Ramos (cell line): Measurements from ENCODE around the gene NPAS4.
"Not testable (repeated sequence)": the region's sequence is repeated elsewhere in the genome, so short reads cannot be mapped to it uniquely, and the experiment has no call there.

ENCODE experiments used
- in situ Hi-C: fragments of 300-500 bp; cut with MboI; formaldehyde crosslinking; loops from one replicate; pipeline ENCODE4 v1.14.3; 2022; ENCODE audit warnings: low sequenced_read_pairs; ENCODE audit not compliant: unreplicated experiment

Gene NPAS4

GRCh38 chr11:66415423-66415822 lies 5.4 kb upstream of the NPAS4 start:
- in situ Hi-C loops = no loop called here

GRCh38 chr11:66417000-66417399 lies 3.8 kb upstream of the NPAS4 start:
- in situ Hi-C loops = no loop called here

- in situ Hi-C loops = no loop called here
These were observed 2.5 kb upstream of the NPAS4 start for GRCh38 chr11:66418168-66418985.

GRCh38 chr11:66418986-66419308 lies 1.9 kb upstream of the NPAS4 start:
- in situ Hi-C loops = no loop called here

- in situ Hi-C loops = no loop called here
These were observed 1.0 kb upstream of the NPAS4 start for GRCh38 chr11:66419825-66420224.

GRCh38 chr11:66421492-66422205 lies 814 bp downstream of the NPAS4 start:
- in situ Hi-C loops = no loop called here

- in situ Hi-C loops = no loop called here
These were observed 5.5 kb downstream of the NPAS4 start for GRCh38 chr11:66426314-66426713.

- in situ Hi-C loops = no loop called here
These were observed 8.1 kb downstream of the NPAS4 start for GRCh38 chr11:66428933-66429332.

- in situ Hi-C loops = no loop called here
These were observed 9.3 kb downstream of the NPAS4 start for GRCh38 chr11:66429983-66430602.

- in situ Hi-C loops = not testable (repeated sequence)
These were observed 10.5 kb downstream of the NPAS4 start for GRCh38 chr11:66431287-66431686.

GRCh38 chr11:66431871-66432329 lies 11.1 kb downstream of the NPAS4 start:
- in situ Hi-C loops = not testable (repeated sequence)

- in situ Hi-C loops = no loop called here
These were observed 11.8 kb downstream of the NPAS4 start for GRCh38 chr11:66432597-66432996.

GRCh38 chr11:66437979-66438503 lies 17.2 kb downstream of the NPAS4 start:
- in situ Hi-C loops = no loop called here

- in situ Hi-C loops = no loop called here
These were observed 17.9 kb downstream of the NPAS4 start, which contains the start of gene MRPL11 for GRCh38 chr11:66438504-66439466. Gene MRPL11 (minus strand): TSS chr11:66438848. CDS start chr11:66438754, 94 bp downstream.

GRCh38 chr11:66440101-66440939 lies 19.5 kb downstream of the NPAS4 start:
- in situ Hi-C loops = not testable (repeated sequence)

- in situ Hi-C loops = not testable (repeated sequence)
These were observed 20.1 kb downstream of the NPAS4 start for GRCh38 chr11:66440940-66441282.

GRCh38 chr11:66443602-66444001 lies 22.8 kb downstream of the NPAS4 start:
- in situ Hi-C loops = no loop called here

GRCh38 chr11:66447012-66447411 lies 26.2 kb downstream of the NPAS4 start:
- in situ Hi-C loops = no loop called here

GRCh38 chr11:66448523-66448922 lies 27.7 kb downstream of the NPAS4 start:
- in situ Hi-C loops = no loop called here
